GM11168 (cell line): ENCODE measurements around the gene RMRP.
"Not testable (repeated sequence)": the region's sequence is repeated elsewhere in the genome, so short reads cannot be mapped to it uniquely, and the experiment has no call there.

Experiments
- in situ Hi-C: fragments of 300-500 bp; cut with MboI; formaldehyde crosslinking; loops from one replicate; pipeline ENCODE4 v1.12.0; 2022; ENCODE audit warnings: low sequenced_read_pairs; ENCODE audit not compliant: unreplicated experiment

The RMRP gene

GRCh38 chr9:35649431-35650340 is 8.1 kb downstream of the RMRP start:
- in situ Hi-C loops, result no loop called here

- in situ Hi-C loops, result no loop called here
These were observed 11.1 kb downstream of the RMRP start for GRCh38 chr9:35646533-35647265.

- in situ Hi-C loops, result no loop called here
These were observed 11.7 kb downstream of the RMRP start for GRCh38 chr9:35646153-35646532.

- in situ Hi-C loops, result not testable (repeated sequence)
These were observed 12.1 kb downstream of the RMRP start for GRCh38 chr9:35645736-35646135.

GRCh38 chr9:35643046-35643445 is 14.8 kb downstream of the RMRP start:
- in situ Hi-C loops, result no loop called here

- in situ Hi-C loops, result not testable (repeated sequence)
These were observed 16.3 kb downstream of the RMRP start for GRCh38 chr9:35641478-35641877.

GRCh38 chr9:35640431-35640830 is 17.4 kb downstream of the RMRP start:
- in situ Hi-C loops, result not testable (repeated sequence)

- in situ Hi-C loops, result no loop called here
These were observed 18.2 kb downstream of the RMRP start for GRCh38 chr9:35639631-35640030.

- in situ Hi-C loops, result not testable (repeated sequence)
These were observed 18.6 kb downstream of the RMRP start for GRCh38 chr9:35639225-35639624.

GRCh38 chr9:35638751-35639150 is 19.1 kb downstream of the RMRP start:
- in situ Hi-C loops, result not testable (repeated sequence)

- in situ Hi-C loops, result not testable (repeated sequence)
These were observed 20.3 kb downstream of the RMRP start for GRCh38 chr9:35637427-35637955.

- in situ Hi-C loops, result not testable (repeated sequence)
These were observed 21.0 kb downstream of the RMRP start for GRCh38 chr9:35636877-35637246.

GRCh38 chr9:35636135-35636876 is 21.5 kb downstream of the RMRP start:
- in situ Hi-C loops, result no loop called here

GRCh38 chr9:35635730-35636129 is 22.1 kb downstream of the RMRP start:
- in situ Hi-C loops, result no loop called here

GRCh38 chr9:35629597-35629996 is 28.2 kb downstream of the RMRP start:
- in situ Hi-C loops, result no loop called here

- in situ Hi-C loops, result no loop called here
These were observed 29.3 kb downstream of the RMRP start for GRCh38 chr9:35628389-35628991.

- in situ Hi-C loops, result no loop called here
These were observed 30.2 kb downstream of the RMRP start for GRCh38 chr9:35627575-35627974.

- in situ Hi-C loops, result no loop called here
These were observed 38.0 kb downstream of the RMRP start for GRCh38 chr9:35619800-35620158.

GRCh38 chr9:35618854-35619799 is 38.7 kb downstream of the RMRP start:
- in situ Hi-C loops, result no loop called here
